ENCODE results near the gene PPARGC1A.

DNA sequence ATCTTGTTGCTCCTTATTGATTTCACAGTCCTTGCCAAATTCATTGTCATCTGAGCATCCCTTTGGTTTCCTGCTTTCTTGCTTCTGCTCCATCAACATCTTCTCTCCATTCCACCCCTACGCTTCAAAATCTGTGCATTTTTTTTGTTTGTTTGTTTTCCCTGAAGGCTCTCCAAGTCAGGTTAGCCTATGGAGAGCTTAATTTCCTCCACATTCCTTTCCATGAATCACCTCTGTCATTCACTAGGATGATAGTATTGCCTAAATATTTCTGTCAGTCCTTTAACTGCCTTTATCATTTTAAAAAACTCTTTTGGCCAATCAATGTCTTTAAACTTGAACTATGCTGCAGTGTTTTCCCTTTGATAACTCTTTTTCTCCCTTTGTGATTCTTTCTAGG lies 67.7 kb downstream of the PPARGC1A start:
- TF ChIP-seq, protein P1, sequence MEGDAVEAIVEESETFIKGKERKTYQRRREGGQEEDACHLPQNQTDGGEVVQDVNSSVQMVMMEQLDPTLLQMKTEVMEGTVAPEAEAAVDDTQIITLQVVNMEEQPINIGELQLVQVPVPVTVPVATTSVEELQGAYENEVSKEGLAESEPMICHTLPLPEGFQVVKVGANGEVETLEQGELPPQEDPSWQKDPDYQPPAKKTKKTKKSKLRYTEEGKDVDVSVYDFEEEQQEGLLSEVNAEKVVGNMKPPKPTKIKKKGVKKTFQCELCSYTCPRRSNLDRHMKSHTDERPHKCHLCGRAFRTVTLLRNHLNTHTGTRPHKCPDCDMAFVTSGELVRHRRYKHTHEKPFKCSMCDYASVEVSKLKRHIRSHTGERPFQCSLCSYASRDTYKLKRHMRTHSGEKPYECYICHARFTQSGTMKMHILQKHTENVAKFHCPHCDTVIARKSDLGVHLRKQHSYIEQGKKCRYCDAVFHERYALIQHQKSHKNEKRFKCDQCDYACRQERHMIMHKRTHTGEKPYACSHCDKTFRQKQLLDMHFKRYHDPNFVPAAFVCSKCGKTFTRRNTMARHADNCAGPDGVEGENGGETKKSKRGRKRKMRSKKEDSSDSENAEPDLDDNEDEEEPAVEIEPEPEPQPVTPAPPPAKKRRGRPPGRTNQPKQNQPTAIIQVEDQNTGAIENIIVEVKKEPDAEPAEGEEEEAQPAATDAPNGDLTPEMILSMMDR (conservative IDR thresholded peaks at IDR 0.05) = no peak
- TF ChIP-seq ZFX (IDR thresholded peaks at IDR 0.05) = no peak
